GM21515 (cell line): ENCODE measurements around the gene OR52L1.
"Not testable (repeated sequence)": the region's sequence is repeated elsewhere in the genome, so short reads cannot be mapped to it uniquely, and the experiment has no call there.

Source experiments
- ATAC-seq: cut with Tn5 transposase; IDR thresholded peaks from one replicate; pipeline ENCODE4 v1.9.1; 2021; ENCODE audit not compliant: unreplicated experiment

OR52L1 gene

GRCh38 chr11:5986885-5987284 lies at the start of gene OR52L1:
Gene OR52L1 (minus strand): TSS chr11:5986985. CDS start chr11:5986930, 55 bp downstream.
- ATAC-seq, result no peak

GRCh38 chr11:6030708-6031405 lies 44.1 kb upstream of the OR52L1 start, which contains the start of gene OR56A1:
Gene OR56A1 (minus strand): TSS chr11:6030758. CDS start chr11:6027692, 3,066 bp downstream.
- ATAC-seq, result no peak

- no peak for ATAC-seq
Measured at GRCh38 chr11:6027501-6027900, 40.7 kb upstream of the OR52L1 start.

GRCh38 chr11:6025056-6025455 lies 38.3 kb upstream of the OR52L1 start:
- no peak for ATAC-seq

GRCh38 chr11:6022956-6023355 lies 36.2 kb upstream of the OR52L1 start:
- no peak for ATAC-seq

- ATAC-seq, result no peak
Measured at GRCh38 chr11:6013042-6013441, 26.3 kb upstream of the OR52L1 start.

GRCh38 chr11:6012035-6012668 lies 25.4 kb upstream of the OR52L1 start:
- no peak for ATAC-seq

GRCh38 chr11:6006846-6007245 lies 20.1 kb upstream of the OR52L1 start, which contains the start of gene OR56A4:
Gene OR56A4 (minus strand): TSS chr11:6006946. CDS start chr11:6002992, 3,954 bp downstream.
- no peak for ATAC-seq

GRCh38 chr11:6006395-6006794 lies 19.6 kb upstream of the OR52L1 start:
- ATAC-seq, result no peak

- no peak for ATAC-seq
Measured at GRCh38 chr11:6002202-6002699, 15.5 kb upstream of the OR52L1 start.

- ATAC-seq, result no peak
Measured at GRCh38 chr11:5994791-5995190, 8.0 kb upstream of the OR52L1 start.

- no peak for ATAC-seq
Measured at GRCh38 chr11:5992604-5993251, 5.9 kb upstream of the OR52L1 start.

GRCh38 chr11:5992150-5992549 lies 5.4 kb upstream of the OR52L1 start:
- ATAC-seq, result no peak

- ATAC-seq, result no peak
Measured at GRCh38 chr11:5989203-5989602, 2.4 kb upstream of the OR52L1 start.

GRCh38 chr11:5983443-5983842 lies 3.3 kb downstream of the OR52L1 start:
- no peak for ATAC-seq

- no peak for ATAC-seq
Measured at GRCh38 chr11:5973530-5973929, 13.3 kb downstream of the OR52L1 start.

- no peak for ATAC-seq
Measured at GRCh38 chr11:5968394-5968793, 18.4 kb downstream of the OR52L1 start, which contains the start of gene OR56A5. Gene OR56A5 (minus strand): TSS chr11:5968494. CDS start chr11:5968494, 0 bp downstream.

GRCh38 chr11:5967708-5968107 lies 19.1 kb downstream of the OR52L1 start:
- no peak for ATAC-seq

GRCh38 chr11:5966958-5967357 lies 19.8 kb downstream of the OR52L1 start:
- no peak for ATAC-seq

GRCh38 chr11:5960704-5961320 lies 26.0 kb downstream of the OR52L1 start:
- ATAC-seq, result not testable (repeated sequence)

- no peak for ATAC-seq
Measured at GRCh38 chr11:5955586-5955985, 31.2 kb downstream of the OR52L1 start.
